ENCODE measurements around the gene WDR64.
A peak's percentile ranks its signal among the peaks of the same experiment; 100 is the strongest.

Gene WDR64

DNA sequence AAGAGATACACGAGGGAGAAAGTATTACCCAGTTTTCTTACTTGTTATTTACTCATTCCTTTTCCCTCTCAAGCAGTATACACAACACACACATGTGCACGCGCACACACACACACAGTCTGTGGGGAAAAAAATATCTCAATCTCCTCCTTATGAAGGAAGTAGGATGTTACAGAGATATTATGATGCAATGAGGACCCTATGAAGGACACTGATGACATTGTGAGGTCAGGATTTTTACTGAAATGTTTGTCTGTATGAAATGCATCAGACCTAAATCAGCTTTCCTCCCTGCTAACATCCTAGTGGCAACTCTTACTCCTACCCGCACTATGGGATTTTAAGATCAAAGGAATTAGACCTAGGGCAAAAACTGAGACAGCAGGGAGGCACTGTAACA is at the start of gene WDR64:
TSS of gene WDR64 (plus strand) at position 270 of the 400 bp plus-strand sequence. CDS start 204 bp downstream, outside the sequence.
- DNase-seq = no peak

GRCh38 chr1:241603731-241604245 is 48.3 kb upstream of the WDR64 start:
- DNase-seq = no peak

- DNase-seq = no peak
Observed at GRCh38 chr1:241605146-241605805, 46.8 kb upstream of the WDR64 start.

DNA sequence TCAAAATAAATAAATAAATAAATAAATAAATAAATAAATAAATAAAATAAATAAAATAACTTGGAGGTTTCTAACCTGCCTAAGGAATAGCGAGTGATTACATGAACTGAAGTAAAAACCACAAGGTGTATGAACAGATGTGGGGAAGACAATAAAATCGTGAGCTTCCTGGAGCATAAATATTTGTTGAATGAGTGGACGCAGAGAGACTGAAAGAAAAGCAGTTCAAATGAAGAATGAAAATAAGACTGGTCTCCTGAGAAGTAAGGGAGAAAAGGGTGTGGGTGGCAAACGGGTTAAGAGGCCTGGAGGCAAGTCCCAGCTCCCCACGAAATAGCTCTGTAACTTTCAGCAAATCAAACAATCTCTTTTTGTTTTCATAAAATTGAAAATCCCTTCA is 45.5 kb upstream of the WDR64 start:
- no peak for DNase-seq

DNA sequence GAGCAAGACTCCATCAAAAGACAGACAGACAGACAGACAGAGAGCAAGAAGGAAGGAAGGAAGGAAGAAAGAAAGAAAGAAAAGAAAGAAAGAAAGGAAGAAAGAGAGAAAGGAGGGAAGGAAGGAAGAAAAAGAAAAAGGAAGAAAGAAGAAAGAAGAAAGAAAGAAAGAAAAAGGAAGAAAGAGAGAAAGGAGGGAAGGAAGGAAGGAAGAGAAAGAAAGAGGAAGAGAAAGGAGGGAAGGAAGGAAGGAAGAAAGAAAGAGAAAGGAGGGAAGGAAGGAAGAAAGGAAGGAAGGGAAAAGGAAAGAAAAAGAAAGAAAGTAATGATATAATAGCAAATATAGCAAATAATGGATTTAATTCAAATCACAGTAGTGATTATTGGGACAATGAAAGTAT is 44.6 kb upstream of the WDR64 start:
- DNase-seq = no peak

GRCh38 chr1:241608379-241609033 is 43.6 kb upstream of the WDR64 start:
- DNase-seq = no peak

DNA sequence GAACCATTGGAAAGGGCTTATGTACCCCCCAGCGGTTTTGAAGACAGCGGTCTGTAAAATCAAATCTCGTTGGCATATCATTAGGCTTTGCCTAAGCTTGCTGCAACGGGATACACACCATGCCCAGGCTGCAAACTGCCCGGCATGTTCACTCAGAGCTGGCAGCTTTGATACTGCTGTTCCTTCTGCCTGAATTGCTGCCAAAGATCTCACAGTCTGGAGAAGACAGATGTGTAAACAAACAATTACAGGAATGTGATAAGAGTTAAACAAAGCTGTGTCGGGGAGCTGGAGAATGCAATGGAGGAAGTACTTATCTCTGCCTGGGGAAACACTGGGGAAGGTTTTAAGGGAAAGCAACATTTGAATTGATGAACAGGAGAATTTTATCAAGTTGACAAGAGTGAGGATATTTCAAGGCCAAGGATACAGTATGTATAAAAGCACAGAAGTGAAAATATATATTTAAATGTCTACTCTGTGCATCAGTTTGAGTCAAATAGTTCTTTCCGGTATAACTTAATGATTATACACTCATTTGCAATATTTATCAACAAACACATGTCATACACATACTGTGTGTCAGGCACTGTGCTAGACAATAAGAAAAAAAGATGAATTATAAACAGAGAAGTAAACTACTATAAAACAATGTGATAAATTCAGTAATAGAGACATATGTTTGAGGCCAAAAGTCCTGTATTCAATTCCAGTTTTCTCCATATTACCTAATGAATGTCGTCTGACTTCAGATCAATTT is 41.8 kb upstream of the WDR64 start:
- DNase-seq = no peak

DNA sequence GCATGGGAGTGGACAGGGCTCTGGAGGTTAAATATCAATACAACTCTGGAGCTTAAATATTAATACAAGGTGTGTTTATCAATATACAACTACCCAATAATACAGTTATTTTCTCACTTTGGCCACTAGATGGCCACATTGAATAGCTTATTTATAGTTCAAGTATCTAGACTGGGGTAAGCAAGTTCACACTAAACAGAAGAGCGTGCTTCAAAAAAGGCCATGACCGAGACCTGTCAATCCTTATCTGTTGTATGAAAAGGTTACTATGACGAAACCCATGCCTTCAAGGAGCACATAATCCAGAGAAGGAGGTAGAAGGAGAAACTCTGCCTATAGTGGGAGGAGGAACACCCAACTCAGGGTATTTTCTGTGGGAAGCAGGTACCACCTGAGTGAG is 41.0 kb upstream of the WDR64 start:
- no peak for DNase-seq

DNA sequence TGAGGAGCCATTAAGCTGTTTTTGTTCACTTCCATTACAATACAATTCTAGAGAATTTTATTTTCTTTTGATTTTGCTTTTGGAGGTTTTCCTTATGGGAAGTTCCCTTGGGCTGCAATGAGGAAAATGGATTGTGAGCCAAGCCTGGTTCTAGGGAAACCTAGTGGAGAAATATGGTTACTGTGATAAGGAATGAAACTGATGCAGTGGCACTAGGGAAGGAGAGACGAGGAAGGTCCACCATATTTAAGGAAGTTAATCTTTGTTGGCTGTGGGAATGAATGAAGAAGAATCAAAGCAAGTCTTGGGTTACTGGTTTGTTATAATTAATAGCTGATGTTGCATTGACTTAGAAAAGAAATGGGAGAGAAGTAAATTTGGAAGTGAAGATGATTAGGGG is 40.3 kb upstream of the WDR64 start:
- DNase-seq = no peak

GRCh38 chr1:241612533-241613477 is 39.3 kb upstream of the WDR64 start:
- DNase-seq = no peak

DNA sequence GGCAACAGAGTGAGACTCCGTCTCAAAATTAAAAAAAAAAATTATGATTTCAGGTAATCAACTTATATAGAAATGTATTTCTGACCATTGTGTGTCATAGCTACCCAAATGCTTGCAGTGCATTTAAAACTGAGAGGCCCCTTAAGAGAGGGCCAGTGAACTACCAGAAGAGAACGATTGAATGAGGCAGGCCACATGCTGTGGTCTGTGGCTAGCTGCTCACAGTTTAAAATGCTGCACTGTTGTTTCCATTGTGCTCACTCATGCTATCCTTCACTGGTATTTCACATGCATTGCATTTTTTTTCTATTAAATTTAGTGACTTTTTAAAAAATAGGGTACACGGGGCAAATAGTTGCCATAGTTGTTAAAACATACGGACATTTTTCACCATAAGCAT is 37.9 kb upstream of the WDR64 start:
- DNase-seq = no peak

- DNase-seq = no peak
Observed at GRCh38 chr1:241614572-241614971, 37.5 kb upstream of the WDR64 start.

DNA sequence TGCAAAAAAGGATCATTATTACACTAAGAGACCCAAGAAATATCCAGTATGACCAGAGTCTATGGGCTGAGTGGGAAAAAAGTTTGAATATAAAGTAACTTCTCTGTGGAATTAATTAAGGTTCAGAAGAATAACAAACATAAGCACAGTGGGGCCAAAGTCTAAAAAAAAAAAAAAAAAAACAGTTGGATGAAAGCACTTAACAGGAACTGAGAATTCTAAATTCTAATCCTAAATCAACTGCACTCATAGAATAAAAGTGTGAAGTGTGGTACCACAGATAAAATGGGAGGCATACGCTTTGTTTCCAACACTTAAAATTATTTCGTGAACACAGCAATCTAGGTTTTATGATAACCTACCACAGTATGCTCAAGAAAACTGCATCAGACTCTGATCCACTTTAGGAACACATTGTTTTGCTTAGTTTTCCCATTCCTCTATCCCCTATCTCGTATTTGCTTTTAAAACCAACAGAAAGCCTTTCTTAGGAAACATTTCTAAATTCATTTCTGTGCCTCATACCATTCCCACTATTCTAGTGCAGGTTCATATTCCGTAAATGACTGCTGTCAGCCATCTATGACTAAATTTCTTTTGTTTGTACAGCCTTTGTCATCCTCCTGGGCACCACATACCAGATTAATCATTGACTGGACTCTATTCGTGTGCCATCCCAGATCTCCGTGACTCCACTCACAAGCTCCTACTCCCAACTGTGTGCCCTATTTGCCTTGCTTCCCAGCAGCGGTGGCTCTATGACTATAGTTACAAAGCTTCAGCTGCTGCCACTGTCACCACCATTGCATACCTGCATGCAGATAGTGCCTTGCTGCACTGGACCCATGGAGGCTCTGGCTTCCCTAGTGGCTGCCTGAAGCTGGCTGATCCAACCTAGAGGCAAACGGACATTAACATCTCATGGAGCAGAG is 36.8 kb upstream of the WDR64 start:
- DNase-seq = no peak

GRCh38 chr1:241617426-241617825 is 34.7 kb upstream of the WDR64 start:
- no peak for DNase-seq

- no peak for DNase-seq
Observed at GRCh38 chr1:241622669-241623068, 29.4 kb upstream of the WDR64 start.

GRCh38 chr1:241624935-241625334 is 27.1 kb upstream of the WDR64 start:
- DNase-seq = no peak

GRCh38 chr1:241627453-241628259 is 24.4 kb upstream of the WDR64 start:
- peak; percentile 32 for DNase-seq

DNA sequence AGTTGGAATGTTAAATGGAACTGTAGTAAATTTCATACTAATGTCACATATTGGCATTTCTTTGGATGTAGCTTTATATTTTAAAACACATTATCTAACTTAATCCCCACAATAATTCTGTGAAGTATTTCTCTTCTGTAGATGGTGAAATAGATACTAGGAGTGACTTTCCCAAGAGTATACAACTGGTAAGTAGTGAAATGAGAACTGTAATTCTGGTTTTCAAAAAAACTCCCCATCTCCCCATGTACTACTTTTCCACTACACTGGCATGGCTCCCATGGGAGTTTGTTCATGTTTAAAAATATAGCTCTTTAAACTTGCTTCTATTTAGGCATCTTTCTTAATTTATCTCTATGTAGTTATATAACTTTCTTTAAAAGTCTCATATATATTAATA is 22.1 kb upstream of the WDR64 start:
- DNase-seq = no peak

GRCh38 chr1:241630476-241630875 is 21.6 kb upstream of the WDR64 start:
- no peak for DNase-seq

DNA sequence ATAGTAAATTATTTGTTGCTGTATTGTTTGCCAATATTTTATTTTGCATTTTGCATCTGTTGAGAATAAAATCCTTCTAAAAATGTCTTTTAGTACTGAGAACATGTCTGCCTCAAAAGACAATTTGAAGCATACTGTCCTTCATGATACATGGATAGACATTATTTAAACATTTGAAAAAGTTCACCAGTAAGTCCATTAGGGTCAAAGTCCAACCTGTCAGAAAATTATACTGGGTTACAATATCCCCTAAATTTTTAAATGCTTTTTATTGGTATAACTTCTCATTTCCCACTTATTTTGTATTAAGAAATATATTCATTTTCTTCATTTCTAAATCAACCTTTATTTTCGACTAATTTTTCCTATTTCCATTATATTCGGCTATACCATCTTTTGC is 21.2 kb upstream of the WDR64 start:
- no peak for DNase-seq

DNA sequence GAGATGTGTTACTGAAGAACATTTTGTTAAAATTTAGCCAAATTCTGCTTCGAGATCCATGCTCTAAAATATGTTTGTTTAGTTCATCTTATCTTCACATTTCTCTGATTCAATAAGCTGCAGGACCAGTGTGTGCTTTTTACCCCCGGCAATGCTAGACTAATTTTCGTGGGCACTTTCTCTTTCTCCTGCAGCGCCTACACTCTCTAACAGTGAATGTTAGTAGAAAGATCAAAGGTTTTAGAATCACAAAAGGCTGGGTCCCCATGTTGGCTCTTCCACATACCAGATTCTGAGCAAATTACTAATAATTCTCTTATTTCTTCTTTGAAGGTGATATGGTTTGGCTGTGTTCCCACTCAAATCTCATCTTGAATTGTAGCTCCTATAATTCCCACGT is 20.4 kb upstream of the WDR64 start:
- DNase-seq = no peak
